KBM-7 (cell line): Measurements from ENCODE around the gene SEPHS1.
"Not testable (repeated sequence)": the region's sequence is repeated elsewhere in the genome, so short reads cannot be mapped to it uniquely, and the experiment has no call there.

Experiments used
- DNase-seq: peaks from one replicate; pipeline ENCODE4 v3.0.0-alpha.2; 2015
- in situ Hi-C: fragments of 300-500 bp; cut with MboI; formaldehyde crosslinking; loops from 2 replicates; pipeline ENCODE4 v1.14.3; 2020; ENCODE audit warnings: low sequenced_read_pairs, low pct_unique_long_range_greater_than_20kb, mixed read lengths

SEPHS1 gene

DNA sequence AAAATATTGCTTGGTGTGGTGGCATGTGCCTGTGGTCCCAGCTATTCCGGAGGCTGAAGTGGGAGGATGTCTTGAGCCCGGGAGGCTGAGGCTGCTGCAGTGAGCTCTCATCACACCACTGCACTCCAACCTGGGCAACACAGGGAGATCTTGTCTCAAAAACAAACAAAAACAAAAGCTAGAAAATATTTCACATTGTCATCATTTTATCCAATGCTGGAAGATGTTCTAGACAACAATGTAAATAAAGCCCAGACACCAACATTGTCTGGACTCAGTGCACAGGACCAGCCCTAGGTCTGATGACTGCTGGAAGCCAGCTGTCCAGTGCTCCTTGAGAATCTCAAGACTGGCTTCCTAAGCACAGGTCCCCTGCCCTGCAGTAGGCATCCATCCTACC, 13.5 kb downstream of the SEPHS1 start:
- DNase-seq, result no peak
- in situ Hi-C loops, result no loop called here

- in situ Hi-C loops, result no loop called here
- DNase-seq, result no peak
These were observed 16.4 kb downstream of the SEPHS1 start for GRCh38 chr10:13331646-13332045.

GRCh38 chr10:13330980-13331379, 17.1 kb downstream of the SEPHS1 start:
- in situ Hi-C loops, DNase-seq: not testable (repeated sequence)

GRCh38 chr10:13329565-13329964, 18.5 kb downstream of the SEPHS1 start:
- DNase-seq, result no peak
- in situ Hi-C loops, result no loop called here

DNA sequence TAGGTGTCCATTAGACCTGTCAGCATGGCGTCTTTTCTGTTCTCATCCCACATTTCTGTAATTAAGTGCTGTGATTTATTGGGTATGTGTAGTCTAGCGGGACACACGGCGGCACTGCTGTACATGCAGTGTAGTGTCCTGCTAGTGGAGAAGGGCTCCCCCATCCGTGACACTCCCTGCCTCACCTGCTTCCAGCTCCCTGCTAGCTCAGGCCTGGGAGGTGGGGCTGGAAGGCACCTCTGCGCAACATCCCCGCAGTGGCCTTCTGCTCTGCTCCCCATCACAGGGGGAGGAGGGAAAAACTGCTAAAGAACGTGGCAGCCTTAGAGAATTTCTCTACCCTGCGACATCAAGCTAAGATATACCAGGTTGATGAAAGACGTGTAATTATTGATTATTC, 19.5 kb downstream of the SEPHS1 start:
- in situ Hi-C loops, result no loop called here
- no peak for DNase-seq

DNA sequence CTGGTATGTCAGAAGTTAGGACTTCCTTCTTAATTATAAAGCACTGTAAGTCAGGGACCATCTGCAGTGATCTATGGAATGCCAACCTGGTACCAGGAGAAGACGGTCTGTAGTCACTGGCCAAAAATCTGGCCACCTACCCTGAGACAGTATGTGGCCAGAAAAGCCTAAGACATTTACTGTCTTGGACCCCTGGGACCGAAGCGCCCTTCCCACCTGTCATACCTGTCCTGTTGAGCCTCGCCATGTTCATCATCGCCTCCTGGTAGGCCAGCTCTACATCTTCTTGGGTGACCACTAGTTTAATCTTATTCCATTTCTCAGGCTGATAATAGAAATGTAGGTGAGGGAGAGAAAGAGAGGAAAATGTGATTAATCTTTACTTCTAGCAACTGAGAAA, 20.0 kb downstream of the SEPHS1 start:
- in situ Hi-C loops, result no loop called here
- no peak for DNase-seq

DNA sequence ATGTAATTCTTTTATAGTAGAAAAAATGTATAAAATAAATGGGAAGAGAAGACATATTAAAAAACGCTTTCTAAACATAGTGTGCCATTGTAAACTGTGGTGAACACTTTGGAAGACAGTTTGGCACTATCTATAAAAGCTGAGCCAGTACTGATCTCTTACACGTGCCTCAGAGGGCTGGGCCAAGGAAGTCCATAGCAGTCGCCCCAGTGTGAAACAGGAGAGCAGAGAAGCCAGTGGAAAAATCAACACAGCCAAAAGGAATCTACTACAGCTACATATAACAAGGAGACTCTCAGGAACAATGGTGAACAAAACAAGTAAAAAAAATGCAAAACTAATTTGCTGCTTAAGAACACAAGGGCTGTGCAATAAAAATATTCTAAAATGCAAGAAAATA, 20.6 kb downstream of the SEPHS1 start:
- in situ Hi-C loops, result no loop called here
- no peak for DNase-seq

DNA sequence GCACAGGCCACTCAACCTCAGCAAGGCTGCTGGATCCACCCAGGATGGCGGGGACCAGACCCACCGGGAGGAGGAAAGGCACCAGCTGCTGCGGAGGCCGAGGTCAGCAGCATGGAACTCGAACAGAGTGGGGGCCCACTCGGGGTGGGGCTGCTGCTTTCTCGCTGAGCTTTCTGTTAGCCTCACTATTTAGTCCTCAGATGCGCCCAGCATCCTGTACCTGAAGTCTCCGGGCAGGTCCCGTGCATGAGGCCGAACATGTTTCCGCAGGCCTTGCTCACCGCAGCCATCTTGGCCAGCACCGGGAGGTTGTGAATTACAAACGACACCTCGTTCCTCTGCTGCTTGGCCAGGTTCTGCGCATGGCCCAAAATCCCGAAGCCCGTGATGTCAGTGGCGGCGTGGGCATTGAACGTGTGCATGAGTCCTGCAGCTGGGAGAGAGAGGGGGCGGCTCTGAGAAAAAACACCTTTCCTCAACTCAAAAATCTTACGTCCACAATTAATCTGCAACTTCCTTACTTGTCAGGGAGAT, 25.4 kb downstream of the SEPHS1 start:
- DNase-seq, result no peak
- in situ Hi-C loops, result no loop called here

GRCh38 chr10:13321576-13321975, 26.5 kb downstream of the SEPHS1 start:
- in situ Hi-C loops, result no loop called here
- no peak for DNase-seq

DNA sequence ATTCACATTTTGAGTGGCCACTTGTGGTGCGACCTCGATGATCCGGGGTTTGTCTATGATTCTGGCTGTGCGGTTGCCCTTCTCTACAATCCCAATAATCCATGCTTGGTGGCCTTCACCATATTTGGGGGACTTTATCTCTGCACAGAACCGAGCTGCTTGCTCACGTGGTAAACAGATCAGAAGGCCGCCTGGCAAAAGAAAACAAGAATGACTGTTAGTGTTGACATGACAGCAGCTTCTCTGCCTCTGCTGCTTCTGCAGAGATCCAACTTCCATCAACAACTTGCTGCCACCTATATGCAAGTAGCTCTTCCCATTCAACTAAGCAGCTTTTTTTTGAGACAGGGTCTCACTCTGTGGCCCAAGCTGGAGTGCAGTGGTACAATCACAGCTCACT, 28.9 kb downstream of the SEPHS1 start:
- DNase-seq, result no peak
- in situ Hi-C loops, result no loop called here

DNA sequence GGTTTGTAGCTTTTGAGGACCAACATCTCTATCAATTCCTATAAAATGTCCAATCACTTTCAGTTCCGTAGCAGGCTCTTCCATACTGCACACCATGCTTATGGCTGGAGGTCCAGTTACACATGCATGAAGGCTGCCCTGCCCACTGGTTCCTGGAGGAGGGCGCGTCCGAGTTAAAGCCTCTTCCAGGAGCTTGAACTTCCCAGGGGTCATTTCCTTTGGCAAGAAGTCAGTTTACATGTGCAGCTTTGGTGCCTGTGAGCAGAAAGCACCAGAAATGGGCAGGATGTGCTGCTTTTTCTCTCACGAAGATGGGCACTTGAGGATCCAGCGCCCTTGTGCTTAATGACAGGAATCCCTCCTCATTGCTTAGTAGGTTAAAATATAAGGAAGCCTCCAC, 30.6 kb downstream of the SEPHS1 start:
- in situ Hi-C loops, result no loop called here

GRCh38 chr10:13316635-13317311, 31.3 kb downstream of the SEPHS1 start:
- no peak for DNase-seq
- in situ Hi-C loops, result no loop called here

More for the DNA sequence above, 30.6 kb downstream of the SEPHS1 start:
- DNase-seq, result no peak

- no peak for DNase-seq
- in situ Hi-C loops, result no loop called here
These were observed 32.7 kb downstream of the SEPHS1 start for GRCh38 chr10:13315361-13315760.

DNA sequence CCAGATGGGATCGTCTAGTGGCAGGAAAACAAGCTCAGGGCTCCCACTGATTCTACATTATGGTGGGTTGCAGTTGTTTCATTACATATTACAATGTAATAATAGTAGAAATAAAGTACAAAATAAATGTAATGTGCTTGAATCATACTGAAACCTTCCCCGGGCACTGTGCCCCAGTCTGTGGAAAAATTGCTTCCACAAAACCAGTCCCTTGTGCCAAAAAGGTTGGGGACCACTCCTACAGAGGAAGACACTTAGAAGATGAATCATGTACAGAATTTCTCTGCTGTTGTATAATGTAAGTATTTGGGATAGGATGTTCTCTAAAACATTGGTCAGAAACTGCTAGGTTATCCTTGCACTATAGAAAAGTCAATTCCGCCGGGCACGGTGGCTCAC, 36.9 kb downstream of the SEPHS1 start:
- DNase-seq, result no peak
- in situ Hi-C loops, result no loop called here

GRCh38 chr10:13310518-13311176, 37.4 kb downstream of the SEPHS1 start:
- no peak for DNase-seq
- in situ Hi-C loops, result no loop called here

DNA sequence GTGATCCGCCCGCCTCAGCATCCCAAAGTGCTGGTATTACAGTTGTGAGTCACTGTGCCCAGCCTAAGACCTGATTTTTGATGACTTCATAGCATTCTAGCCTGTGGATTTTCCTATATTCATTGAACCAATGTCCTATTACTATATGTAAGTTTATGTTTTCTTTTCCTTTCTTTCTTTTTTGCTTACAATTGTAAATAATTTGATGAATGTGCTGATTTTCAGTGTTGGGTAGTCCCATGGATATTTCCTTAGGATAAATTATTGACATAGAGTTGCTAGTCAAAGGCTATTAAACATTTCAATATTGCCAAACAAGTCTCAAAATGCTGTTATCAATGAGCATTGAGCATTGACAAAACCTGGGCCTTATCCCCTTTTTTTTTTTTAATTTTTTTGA, 38.3 kb downstream of the SEPHS1 start:
- DNase-seq, result no peak
- in situ Hi-C loops, result no loop called here

DNA sequence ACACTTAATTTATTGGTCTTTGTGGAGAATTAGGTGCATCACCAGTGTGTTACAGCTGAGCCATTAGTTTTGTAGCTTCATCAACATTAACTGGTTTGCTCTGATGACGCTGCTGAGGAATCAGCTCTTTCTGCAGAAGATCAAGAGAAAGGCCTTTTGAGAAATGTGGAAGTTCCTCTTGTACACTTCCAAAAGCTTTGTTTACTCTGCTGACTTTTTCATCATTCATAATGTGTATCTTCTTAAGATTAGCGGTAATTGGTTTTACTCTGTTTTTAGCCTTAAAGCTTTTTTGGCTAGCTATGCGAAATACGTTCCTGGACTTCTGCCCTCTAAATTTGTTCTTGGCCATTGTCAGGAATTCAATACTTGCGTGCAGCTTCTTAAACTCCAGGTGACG, 40.0 kb downstream of the SEPHS1 start:
- DNase-seq, result no peak
- in situ Hi-C loops, result no loop called here

DNA sequence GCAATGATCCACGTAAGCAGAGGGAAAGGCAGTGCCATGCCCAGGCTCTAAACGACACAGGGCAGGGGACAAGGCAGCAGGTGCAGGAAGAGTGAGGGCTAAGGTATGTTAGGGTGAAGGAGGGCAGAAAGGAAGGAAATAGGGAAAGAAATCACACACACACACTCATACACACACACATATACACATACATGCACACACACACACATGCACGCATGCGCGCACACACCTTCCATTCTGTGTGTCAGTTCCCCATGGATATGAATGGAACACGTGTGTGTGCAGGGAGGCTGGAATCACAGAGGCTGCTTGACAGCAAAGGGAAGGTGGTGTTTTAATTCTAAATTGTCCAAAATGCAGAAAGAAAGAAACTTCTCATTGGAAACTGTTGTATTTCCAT, 42.0 kb downstream of the SEPHS1 start:
- no peak for DNase-seq
- in situ Hi-C loops, result no loop called here

DNA sequence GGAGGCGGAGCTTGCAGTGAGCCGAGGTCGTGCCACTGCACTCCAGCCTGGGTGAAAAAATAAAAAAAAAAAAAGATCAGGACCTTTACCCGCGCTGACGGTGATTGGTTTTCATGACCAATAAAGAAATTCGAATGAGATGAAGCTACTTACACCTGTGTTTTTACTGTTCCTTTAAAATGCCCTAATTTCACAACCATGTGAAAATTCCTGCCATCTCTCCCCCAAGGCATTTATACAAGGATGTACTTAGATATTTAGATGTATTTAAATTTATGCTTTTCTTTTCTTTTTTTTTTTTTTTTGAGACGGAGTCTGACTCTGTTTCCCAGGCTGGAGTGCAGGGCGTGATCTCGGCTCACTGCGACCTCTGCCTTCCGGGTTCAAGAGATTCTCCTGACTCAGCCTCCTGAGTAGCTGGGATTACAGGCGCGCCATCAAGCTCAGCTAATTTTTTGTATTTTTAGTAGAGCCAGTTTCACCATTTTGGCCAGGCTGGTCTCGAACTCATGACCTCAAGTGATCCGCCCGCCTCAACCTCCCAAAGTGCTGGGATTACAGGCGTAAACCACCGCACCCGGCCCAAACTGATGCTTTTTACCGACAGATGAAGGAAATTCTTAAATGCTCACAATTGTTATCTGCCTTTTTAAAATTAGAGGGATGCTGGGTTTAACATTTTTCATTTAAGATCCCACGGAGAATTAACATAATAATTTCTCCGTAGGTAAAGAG, 45.1 kb downstream of the SEPHS1 start:
- in situ Hi-C loops, result no loop called here
- no peak for DNase-seq
